GM23248 (cell line): Measurements from ENCODE around the gene SACS.

Experiments
- EZH2 ChIP-seq: fragments of 200-600 bp; sonication (generic); IDR thresholded peaks from 2 replicates; pipeline ENCODE4 v1.6.1; 2018; ENCODE audit warnings: antibody characterized with exemption, mild to moderate bottlenecking; ENCODE audit not compliant: insufficient read depth, poor library complexity, severe bottlenecking
- EZH2phosphoT487 ChIP-seq: fragments of 200-600 bp; sonication (generic); IDR thresholded peaks from 2 replicates; pipeline ENCODE4 v1.6.1; 2018; ENCODE audit warnings: antibody characterized with exemption, moderate library complexity, mild to moderate bottlenecking, low read depth; ENCODE audit not compliant: insufficient read depth

- TF ChIP-seq EZH2phosphoT487 (no peak), EZH2 (no peak)
These were observed 28.0 kb upstream of the SACS start for GRCh38 chr13:23461544-23461943.
